Spleen (tissue), 11 donors: ENCODE measurements around the gene CD248. TPM values are rescaled to one million over a fixed set of nuclear protein-coding genes. Genes with fewer than 3 reads are reported as not detected.
A peak's percentile ranks its signal among the peaks of the same experiment; 100 is the strongest.

ENCODE experiments used
- DNase-seq: peaks from one replicate; pipeline ENCODE4 v3.0.0-alpha.2; 2020
- H3K27ac ChIP-seq, 8 donors: fragments of 200-600 bp; sonication (generic) in 7 of 8; 1 replicate in 4 of 8; 2 replicates in 4 of 8; pipeline versions ENCODE4 v1.5.0 to v1.8.0; 2016 to 2021; ENCODE audit warnings: inconsistent platforms in 4 of 8, mild to moderate bottlenecking in 4 of 8, moderate library complexity in 1 of 8
- H3K27me3 ChIP-seq, 7 donors: fragments of 200-600 bp; sonication (generic) in 6 of 7; replicated peaks in 1 of 7; 1 replicate in 4 of 7; 2 replicates in 3 of 7; pipeline versions ENCODE4 v1.5.0 to v1.8.0; 2016 to 2021; ENCODE audit warnings: inconsistent platforms in 3 of 7, mild to moderate bottlenecking in 1 of 7
- H3K36me3 ChIP-seq, 6 donors: fragments of 200-600 bp; sonication (generic) in 5 of 6; 1 replicate in 4 of 6; 2 replicates in 2 of 6; pipeline versions ENCODE4 v1.5.0 to v1.8.0; 2016 to 2021; ENCODE audit warnings: inconsistent platforms in 2 of 6
- H3K4me1 ChIP-seq, 6 donors: fragments of 200-600 bp; sonication (generic) in 5 of 6; 1 replicate in 3 of 6; 2 replicates in 3 of 6; pipeline versions ENCODE4 v1.5.0 to v1.8.0; 2016 to 2021; ENCODE audit warnings: inconsistent platforms in 3 of 6
- H3K4me3 ChIP-seq, 8 donors: fragments of 200-600 bp; sonication (generic) in 7 of 8; 1 replicate in 4 of 8; 2 replicates in 4 of 8; pipeline versions ENCODE4 v1.5.0 to v1.8.0; 2016 to 2021; ENCODE audit warnings: inconsistent platforms in 4 of 8, mild to moderate bottlenecking in 4 of 8, moderate library complexity in 2 of 8
- H3K9me3 ChIP-seq, 8 donors: fragments of 200-600 bp; sonication (generic) in 7 of 8; 1 replicate in 4 of 8; 2 replicates in 4 of 8; pipeline versions ENCODE4 v1.5.0 to v1.8.0; 2016 to 2021; ENCODE audit warnings: inconsistent platforms in 4 of 8
- CTCF ChIP-seq, 11 experiments: fragments of 200-600 bp in 7 of 11; fragments of 450-650 bp in 4 of 11; sonication (generic) in 4 of 11; IDR thresholded peaks in 8 of 11; conservative IDR thresholded peaks in 3 of 11; 1 replicate in 7 of 11; 2 replicates in 4 of 11; pipeline versions ENCODE4 v1.4.0 to v1.8.0; 2016 to 2021; ENCODE audit warnings: antibody characterized with exemption in 11 of 11, inconsistent platforms in 4 of 11, mild to moderate bottlenecking in 1 of 11
- POLR2A ChIP-seq, 3 donors: fragments of 450-650 bp; IDR thresholded peaks; one replicate each; pipeline ENCODE4 v1.5.1; 2017; ENCODE audit warnings: antibody characterized with exemption in 3 of 3, mild to moderate bottlenecking in 1 of 3
- POLR2AphosphoS5 ChIP-seq, 3 donors: sonication (generic); formaldehyde crosslinking; IDR thresholded peaks; one replicate each; pipeline ENCODE4 v1.5.1; 2017; ENCODE audit warnings: antibody characterized with exemption in 3 of 3
- WGBS, 5 donors: extraction: QIAGEN DNeasy Blood & Tissue Kit in 3 of 5; methylation state at CpG; one replicate each; pipeline versions ENCODE4 v1.1.5 to v1.1.7; 2013 to 2018; 5-methylcytosine and 5-hydroxymethylcytosine counted together
- intact Hi-C: fragments of 100-400 bp; cut with DNase I; formaldehyde crosslinking; loops from one replicate; pipeline ENCODE4 v1.15.0; 2023; ENCODE audit warnings: low total_unique reads
- polyA plus RNA-seq, 3 donors: library from polyadenylated mRNA; stranded (reverse); fragments of 200-250 nt; gene quantifications; one replicate each; pipeline ENCODE4 v1.2.1, GENCODE V29; 2013
- total RNA-seq, 7 donors: library from RNA; depleted of rRNA in 3 of 7; stranded (reverse); fragments of >200 nt in 3 of 7; fragmentation: NEBNext Ultra II Directional in 4 of 7; extraction: Animal tissue kit (Norgen Biotek cat#: 25700) in 4 of 7; gene quantifications; one replicate each; pipeline versions ENCODE4 v1.1.0 to v1.2.1, GENCODE V29; 2016 to 2021
- donor health status: healthy with polysubstance abuse.
- donor health status: DM: no; HTN: no; CAD: no; lungs with moderate emphysema.
- donor health status: DM: no; HTN: no; CAD: no.
- donor health status: Bipolar disorder and iron deficiency.
- donor health status: healthy.
- donor health status: DM: no; HTN: no; CAD: no.
- donor health status: DM: yes; HTN: yes; CAD: no.

CD248 gene
- total and polyA plus RNA-seq, 10 donors = 1.7 to 15.7 (median 4.9) TPM

GRCh38 chr11:66314186-66314501 is 2.7 kb downstream of the CD248 start:
- 80 to 100% (median 93%) methylated on average over 1 of the region's 1 CpG for whole genome bisulfite sequencing, 5 donors
- TF ChIP-seq CTCF (IDR thresholded peaks at IDR 0.05 in 8 of 11, conservative IDR thresholded peaks at IDR 0.05 in 3 of 11) (no peak), POLR2A (IDR thresholded peaks at IDR 0.05) (no peak), POLR2AphosphoS5 (IDR thresholded peaks at IDR 0.05) (no peak)
- Histone ChIP-seq H3K9me3 (no peaks in the 10 kb centered on the region), H3K36me3 (no peaks in the 10 kb centered on the region), H3K27ac (peak overlapping the region; percentile 7 to 93 (median 90)), H3K4me3 (peak overlapping the region in 1 of 8 donors; percentile 77), H3K4me1 (peaks cover 19 to 80% (median 52%) of the 10 kb centered on the region in 6 donors), H3K27me3 (peaks cover 0 to 26% (median 0%) of the 10 kb centered on the region in 7 donors)
- no peak for DNase-seq
- intact Hi-C loops = loop anchor here (5.0 kb wide), 1 partner anchor 73 kb away; no protein-coding TSS in a partner anchor

GRCh38 chr11:66313321-66314185 is 3.3 kb downstream of the CD248 start:
- Histone ChIP-seq H3K27ac (peak overlapping the region; percentile 78 to 93 (median 90)), H3K36me3 (no peaks in the 10 kb centered on the region), H3K4me1 (peaks cover 16 to 74% (median 46%) of the 10 kb centered on the region in 6 donors), H3K4me3 (peak overlapping the region; percentile 8 to 77 (median 54)), H3K9me3 (no peaks in the 10 kb centered on the region), H3K27me3 (peaks cover 0 to 26% (median 0%) of the 10 kb centered on the region in 7 donors)
- peak; percentile 82 for DNase-seq
- TF ChIP-seq CTCF (IDR thresholded peaks at IDR 0.05 in 8 of 11, conservative IDR thresholded peaks at IDR 0.05 in 3 of 11) (no peak), POLR2A (IDR thresholded peaks at IDR 0.05) (no peak), POLR2AphosphoS5 (IDR thresholded peaks at IDR 0.05) (no peak)
- intact Hi-C loops = loop anchor here (2.0 to 5.0 kb wide), 2 partner anchors 15 to 74 kb away; no protein-coding TSS in a partner anchor
- 53 to 77% (median 59%) methylated on average over 17 to 38 of the region's 38 CpGs for WGBS, 5 donors

- intact Hi-C loops = loop anchor here (2.0 to 5.0 kb wide), 2 partner anchors 16 to 75 kb away; no protein-coding TSS in a partner anchor
- 2 to 6% (median 4%) methylated on average over 33 to 52 of the region's 52 CpGs for WGBS, 5 donors
- peak overlapping the region; percentile 23 to 77 (median 55) for H3K4me3 ChIP-seq
- peaks cover 8 to 66% (median 38%) of the 10 kb centered on the region in 6 donors for H3K4me1 ChIP-seq
- TF ChIP-seq POLR2A (IDR thresholded peaks at IDR 0.05) (peak in 1 of 3 donors; percentile 45), CTCF (IDR thresholded peaks at IDR 0.05 in 8 of 11, conservative IDR thresholded peaks at IDR 0.05 in 3 of 11) (no peak), POLR2AphosphoS5 (IDR thresholded peaks at IDR 0.05) (peak; percentile 71 to 87 (median 84))
- peaks cover 0 to 23% (median 0%) of the 10 kb centered on the region in 7 donors for H3K27me3 ChIP-seq
- H3K36me3 ChIP-seq = no peaks in the 10 kb centered on the region
- peak overlapping the region; percentile 83 to 93 (median 90) for H3K27ac ChIP-seq
- peak; percentile 100 for DNase-seq
- no peaks in the 10 kb centered on the region for H3K9me3 ChIP-seq
These were observed 4.1 kb downstream of the CD248 start for GRCh38 chr11:66312549-66313320.
